Fibroblast of upper back skin (primary cell): ENCODE data around the gene CIRBP.

Experiments used
- DNase-seq: peaks from one replicate; pipeline ENCODE4 v3.0.0-alpha.2; 2013

The CIRBP gene

GRCh38 chr19:1270213-1270853, 1.2 kb downstream of the CIRBP start:
- no peak for DNase-seq

GRCh38 chr19:1270854-1271527, 1.9 kb downstream of the CIRBP start:
- no peak for DNase-seq

GRCh38 chr19:1271528-1272422, 2.6 kb downstream of the CIRBP start:
- no peak for DNase-seq

GRCh38 chr19:1272423-1273262, 3.5 kb downstream of the CIRBP start:
- DNase-seq = no peak

GRCh38 chr19:1273263-1274041, 4.3 kb downstream of the CIRBP start:
- no peak for DNase-seq

- no peak for DNase-seq
Observed at GRCh38 chr19:1274081-1274851, 5.1 kb downstream of the CIRBP start.

GRCh38 chr19:1274852-1275259, 5.7 kb downstream of the CIRBP start:
- DNase-seq = no peak

- DNase-seq = peak; percentile 97
Observed at GRCh38 chr19:1275260-1275975, 6.3 kb downstream of the CIRBP start, which contains the start of gene FAM174C. Gene FAM174C (plus strand): TSS chr19:1275530. CDS start chr19:1275550, 20 bp downstream.

- DNase-seq = no peak
Observed at GRCh38 chr19:1275976-1276627, 7.0 kb downstream of the CIRBP start.

- no peak for DNase-seq
Observed at GRCh38 chr19:1276628-1277022, 7.5 kb downstream of the CIRBP start.

- no peak for DNase-seq
Observed at GRCh38 chr19:1277061-1277460, 7.9 kb downstream of the CIRBP start.

GRCh38 chr19:1278074-1278473, 8.9 kb downstream of the CIRBP start:
- no peak for DNase-seq

- no peak for DNase-seq
Observed at GRCh38 chr19:1278713-1279660, 9.9 kb downstream of the CIRBP start.

GRCh38 chr19:1279782-1280341, 10.7 kb downstream of the CIRBP start:
- DNase-seq = peak; percentile 78

- DNase-seq = no peak
Observed at GRCh38 chr19:1280636-1281568, 11.8 kb downstream of the CIRBP start.

GRCh38 chr19:1281569-1282287, 12.6 kb downstream of the CIRBP start:
- DNase-seq = no peak
